Large intestine (tissue), 3 donors: ENCODE results near the gene LASP1. TPM values are rescaled to one million over a fixed set of nuclear protein-coding genes. Genes with fewer than 3 reads are reported as not detected.
"Not testable (repeated sequence)": the region's sequence is repeated elsewhere in the genome, so short reads cannot be mapped to it uniquely, and the experiment has no call there.

ENCODE experiments used
- DNase-seq, 2 donors: peaks; one replicate each; pipeline versions ENCODE4 v3.0.0 to v3.0.0-alpha.2; 2013
- H3K27ac ChIP-seq: one replicate; pipeline ENCODE4 v1.5.1; 2013; ENCODE audit warnings: low read length
- H3K27me3 ChIP-seq: 2 replicates; pipeline ENCODE4 v1.6.1; 2013; ENCODE audit warnings: low read length; ENCODE audit not compliant: control insufficient read depth, insufficient read depth
- H3K36me3 ChIP-seq: 2 replicates; pipeline ENCODE4 v1.6.1; 2013; ENCODE audit warnings: low read length; ENCODE audit not compliant: control insufficient read depth, insufficient read depth
- H3K4me1 ChIP-seq: one replicate; pipeline ENCODE4 v1.6.1; 2013; ENCODE audit warnings: low read length; ENCODE audit not compliant: control insufficient read depth, insufficient read depth
- H3K4me3 ChIP-seq: one replicate; pipeline ENCODE4 v1.5.1; 2013; ENCODE audit warnings: low read length
- H3K9me3 ChIP-seq: one replicate; pipeline ENCODE4 v1.6.1; 2013; ENCODE audit warnings: mild to moderate bottlenecking, low read depth, low read length, moderate library complexity; ENCODE audit not compliant: control insufficient read depth
- WGBS: methylation state at CpG from one replicate; pipeline ENCODE4 v1.1.5; 2013; ENCODE audit warnings: low lambda C conversion rate; ENCODE audit not compliant: insufficient coverage; 5-methylcytosine and 5-hydroxymethylcytosine counted together
- polyA plus RNA-seq: library from polyadenylated mRNA; unstranded; fragments of 120-200 nt; gene quantifications from one replicate; pipeline ENCODE4 v1.2.1, GENCODE V29; 2013

The LASP1 gene
- polyA plus RNA-seq, 1 donor, result 244 TPM

- 100% methylated on average over 1 of the region's 8 CpGs for WGBS
- DNase-seq, result no peak
- no peak overlapping the region for H3K27ac ChIP-seq
Measured at GRCh38 chr17:38908676-38909181, 38.9 kb downstream of the LASP1 start.

GRCh38 chr17:38910325-38910724 lies 40.5 kb downstream of the LASP1 start:
- Histone ChIP-seq H3K36me3 (peaks cover 93% of the 10 kb centered on the region), H3K27ac (no peak overlapping the region), H3K9me3 (no peaks in the 10 kb centered on the region), H3K4me3 (no peak overlapping the region), H3K27me3 (no peaks in the 10 kb centered on the region), H3K4me1 (peaks cover 38% of the 10 kb centered on the region)
- no peak for DNase-seq
- WGBS, result no CpG with 5 or more reads among the region's 5 CpGs

More at GRCh38 chr17:38908676-38909181, 38.9 kb downstream of the LASP1 start:
- H3K36me3 ChIP-seq, result peaks cover 88% of the 10 kb centered on the region
- no peak overlapping the region for H3K4me3 ChIP-seq
- no peaks in the 10 kb centered on the region for H3K27me3 ChIP-seq
- H3K9me3 ChIP-seq, result no peaks in the 10 kb centered on the region
- H3K4me1 ChIP-seq, result peaks cover 22% of the 10 kb centered on the region

GRCh38 chr17:38911081-38911730 lies 41.3 kb downstream of the LASP1 start:
- WGBS, result no CpG with 5 or more reads among the region's 10 CpGs
- H3K4me3 ChIP-seq, result no peak overlapping the region
- no peaks in the 10 kb centered on the region for H3K9me3 ChIP-seq
- peaks cover 93% of the 10 kb centered on the region for H3K36me3 ChIP-seq
- no peak for DNase-seq
- H3K27ac ChIP-seq, result no peak overlapping the region
- peaks cover 45% of the 10 kb centered on the region for H3K4me1 ChIP-seq
- no peaks in the 10 kb centered on the region for H3K27me3 ChIP-seq

GRCh38 chr17:38911731-38912081 lies 41.8 kb downstream of the LASP1 start:
- not testable (repeated sequence) for H3K27me3 ChIP-seq, H3K9me3 ChIP-seq, DNase-seq, H3K27ac ChIP-seq, H3K4me3 ChIP-seq
- peaks cover 95% of the 10 kb centered on the region for H3K36me3 ChIP-seq
- WGBS, result no CpG with 5 or more reads among the region's 8 CpGs
- peaks cover 45% of the 10 kb centered on the region for H3K4me1 ChIP-seq

GRCh38 chr17:38912221-38912813 lies 42.5 kb downstream of the LASP1 start:
- peaks cover 95% of the 10 kb centered on the region for H3K36me3 ChIP-seq

GRCh38 chr17:38914741-38915638 lies 45.1 kb downstream of the LASP1 start:
- H3K4me1 ChIP-seq, result peaks cover 45% of the 10 kb centered on the region
- H3K4me3 ChIP-seq, result no peak overlapping the region
- H3K36me3 ChIP-seq, result peaks cover 98% of the 10 kb centered on the region
- no peaks in the 10 kb centered on the region for H3K27me3 ChIP-seq
- WGBS, result no CpG with 5 or more reads among the region's 20 CpGs
- H3K27ac ChIP-seq, result peak overlapping the region; percentile 53
- peak; percentile 59 to 82 for DNase-seq
- H3K9me3 ChIP-seq, result no peaks in the 10 kb centered on the region

More at GRCh38 chr17:38912221-38912813, 42.5 kb downstream of the LASP1 start:
- Histone ChIP-seq H3K4me3 (no peak overlapping the region), H3K27ac (no peak overlapping the region), H3K27me3 (no peaks in the 10 kb centered on the region), H3K4me1 (peaks cover 45% of the 10 kb centered on the region), H3K9me3 (no peaks in the 10 kb centered on the region)
- WGBS, result 80% methylated on average over 1 of the region's 13 CpGs
- no peak for DNase-seq

GRCh38 chr17:38915639-38915995 lies 45.8 kb downstream of the LASP1 start:
- no peak for DNase-seq
- WGBS, result no CpG with 5 or more reads among the region's 7 CpGs
- Histone ChIP-seq H3K27me3 (no peaks in the 10 kb centered on the region), H3K4me1 (peaks cover 40% of the 10 kb centered on the region), H3K9me3 (no peaks in the 10 kb centered on the region), H3K27ac (peak overlapping the region; percentile 53), H3K36me3 (peaks cover 99% of the 10 kb centered on the region), H3K4me3 (no peak overlapping the region)

- peaks cover 94% of the 10 kb centered on the region for H3K36me3 ChIP-seq
- WGBS, result 67% methylated on average over 3 of the region's 8 CpGs
- H3K4me3 ChIP-seq, result no peak overlapping the region
- peaks cover 40% of the 10 kb centered on the region for H3K4me1 ChIP-seq
- DNase-seq, result no peak
- H3K27ac ChIP-seq, result no peak overlapping the region
- no peaks in the 10 kb centered on the region for H3K27me3 ChIP-seq
- no peaks in the 10 kb centered on the region for H3K9me3 ChIP-seq
Measured at GRCh38 chr17:38916771-38917170, 46.9 kb downstream of the LASP1 start.

GRCh38 chr17:38917259-38917658 lies 47.4 kb downstream of the LASP1 start:
- H3K27me3 ChIP-seq, result no peaks in the 10 kb centered on the region
- no peak overlapping the region for H3K27ac ChIP-seq
- H3K36me3 ChIP-seq, result peaks cover 90% of the 10 kb centered on the region
- H3K4me3 ChIP-seq, result no peak overlapping the region
- no peak for DNase-seq
- WGBS, result 100% methylated on average over 1 of the region's 3 CpGs
- H3K9me3 ChIP-seq, result no peaks in the 10 kb centered on the region
- H3K4me1 ChIP-seq, result peaks cover 36% of the 10 kb centered on the region

GRCh38 chr17:38918129-38918913 lies 48.5 kb downstream of the LASP1 start:
- peaks cover 79% of the 10 kb centered on the region for H3K36me3 ChIP-seq
- no peak overlapping the region for H3K27ac ChIP-seq
- no peaks in the 10 kb centered on the region for H3K9me3 ChIP-seq
- peaks cover 36% of the 10 kb centered on the region for H3K4me1 ChIP-seq
- H3K27me3 ChIP-seq, result no peaks in the 10 kb centered on the region
- no peak for DNase-seq
- no peak overlapping the region for H3K4me3 ChIP-seq
- 80% methylated on average over 1 of the region's 37 CpGs for WGBS
